ENCODE results near the gene UROD.

GRCh38 chr1:44988531-44989156 lies 23.4 kb upstream of the UROD start:
- TF ChIP-seq CTCF (IDR thresholded peaks at IDR 0.05) (no peak), EP300 (IDR thresholded peaks at IDR 0.05) (no peak), POLR2A (IDR thresholded peaks at IDR 0.05) (no peak), POLR2AphosphoS5 (IDR thresholded peaks at IDR 0.05) (no peak)
